GM12878 (cell line): ENCODE data around the gene GUK1. TPM values are rescaled to one million over a fixed set of nuclear protein-coding genes. Genes with fewer than 3 reads are reported as not detected.
A peak's percentile ranks its signal among the peaks of the same experiment; 100 is the strongest.

Experiments
- ATAC-seq: fragments of 200-7000 bp; cut with Tn5 transposase; 3 replicates; pipeline ENCODE4 v1.9.1; 2020; ENCODE audit warnings: mild to moderate bottlenecking, moderate library complexity
- BruUV-seq: library from RNA; stranded (reverse); fragments of 400-500 nt; replicated peaks from 2 replicates; lab custom pipeline; 2021; lab: Mats Ljungman, UMichigan
- CTCF ChIA-PET: fragments of 300-600 bp; sonication (Branson Sonifier 250); formaldehyde crosslinking; extraction: SDS; loops from one replicate; lab custom pipeline; 2021; ENCODE audit warnings: inconsistent platforms; lab: Yijun Ruan, JAX
- POLR2A ChIA-PET: fragments of 350-600 bp; formaldehyde crosslinking; extraction: SDS; loops from one replicate; lab custom pipeline; 2021; ENCODE audit warnings: inconsistent platforms; lab: Charles Lee
- RAD21 ChIA-PET: fragments of 300-600 bp; sonication (Branson Sonifier 250); formaldehyde crosslinking; loops from one replicate; lab custom pipeline; 2023; ENCODE audit warnings: antibody characterized with exemption; ENCODE audit not compliant: unreplicated experiment; lab: Charles Lee
- SMC1A ChIA-PET: fragments of 300-600 bp; sonication (Branson Sonifier 250); formaldehyde crosslinking; loops from one replicate; lab custom pipeline; 2023; ENCODE audit not compliant: unreplicated experiment, uncharacterized antibody; lab: Charles Lee
- DNase-seq: peaks from one replicate; pipeline ENCODE4 v3.0.0-alpha.2; 2011; ENCODE audit warnings: low read depth, low spot score
- FAIRE-seq: peaks from 3 replicates; lab custom pipeline; 2011; peaks lifted over from hg19 to GRCh38; lab: Jason Lieb, UNC
- H2AFZ ChIP-seq: 2 replicates; pipeline ENCODE4 v1.6.0; 2011; ENCODE audit warnings: low read depth, low read length, control low read depth; ENCODE audit not compliant: control insufficient read depth
- H3K27ac ChIP-seq: 2 replicates; pipeline ENCODE4 v1.5.1; 2011; ENCODE audit warnings: control low read depth; ENCODE audit not compliant: control insufficient read depth, insufficient read depth
- H3K27me3 ChIP-seq, 2 experiments: replicated peaks in 1 of 2; 2 replicates each; pipeline versions ENCODE4 v1.6.0 to v1.6.1; 2011; ENCODE audit warnings: low read length in 1 of 2; ENCODE audit not compliant: control insufficient read depth in 2 of 2, insufficient read depth in 2 of 2
- H3K36me3 ChIP-seq, 2 experiments: 2 replicates each; pipeline ENCODE4 v1.5.1; 2011; ENCODE audit warnings: low read length in 1 of 2; ENCODE audit not compliant: control insufficient read depth in 2 of 2, insufficient read depth in 2 of 2
- H3K4me1 ChIP-seq: 2 replicates; pipeline ENCODE4 v1.6.1; 2011; ENCODE audit warnings: mild to moderate bottlenecking, low read length, moderate library complexity, mixed read lengths; ENCODE audit not compliant: control insufficient read depth, insufficient read depth
- H3K4me2 ChIP-seq: 2 replicates; pipeline ENCODE4 v1.6.0; 2011; ENCODE audit warnings: control low read depth; ENCODE audit not compliant: control insufficient read depth, insufficient read depth
- H3K4me3 ChIP-seq: fragments of 200-600 bp; sonication (generic); 2 replicates; pipeline ENCODE4 v1.5.1; 2016
- H3K79me2 ChIP-seq: 2 replicates; pipeline ENCODE4 v1.6.0; 2011; ENCODE audit warnings: low read length; ENCODE audit not compliant: control insufficient read depth, insufficient read depth
- H3K9ac ChIP-seq: 2 replicates; pipeline ENCODE4 v1.8.0; 2011; ENCODE audit warnings: low read length, control low read depth, mixed read lengths; ENCODE audit not compliant: control insufficient read depth, insufficient read depth
- H3K9me3 ChIP-seq: replicated peaks from 3 replicates; pipeline ENCODE4 v1.5.1; 2011; ENCODE audit warnings: mild to moderate bottlenecking, low read length; ENCODE audit not compliant: control insufficient read depth, insufficient read depth
- H4K20me1 ChIP-seq: 2 replicates; pipeline ENCODE4 v1.6.0; 2011; ENCODE audit not compliant: control insufficient read depth, insufficient read depth
- ATF3 ChIP-seq: IDR thresholded peaks from 2 replicates; pipeline ENCODE4 v1.6.1; 2011; ENCODE audit warnings: low read depth, mild to moderate bottlenecking, low read length, moderate library complexity, borderline replicate concordance; ENCODE audit errors: extremely low read depth
- HDGF ChIP-seq: fragments of 450-650 bp; IDR thresholded peaks from 2 replicates; pipeline ENCODE4 v1.6.1; 2016; ENCODE audit warnings: antibody characterized with exemption
- IRF4 ChIP-seq: IDR thresholded peaks from 2 replicates; pipeline ENCODE4 v1.6.1; 2011; ENCODE audit warnings: low read depth, low read length
- NBN ChIP-seq: fragments of 450-650 bp; IDR thresholded peaks from 2 replicates; pipeline ENCODE4 v1.6.1; 2016
- POLR2A ChIP-seq: IDR thresholded peaks from 2 replicates; pipeline ENCODE4 v1.6.1; 2011; ENCODE audit warnings: low read depth, mild to moderate bottlenecking, low read length
- WRNIP1 ChIP-seq: IDR thresholded peaks from 2 replicates; pipeline ENCODE4 v1.6.1; 2011; ENCODE audit warnings: low read depth, low read length, improper control_type of control experiment, borderline replicate concordance
- WGBS: methylation state at CpG from one replicate; pipeline ENCODE4 v1.1.6; 2016; ENCODE audit warnings: low lambda C conversion rate; ENCODE audit not compliant: insufficient replicate concordance, insufficient coverage; ENCODE audit errors: missing lambda C conversion rate; 5-methylcytosine and 5-hydroxymethylcytosine counted together
- in situ Hi-C: fragments of 300-500 bp; cut with MboI; formaldehyde crosslinking; loops from 9 replicates; pipeline ENCODE4 v1.14.3; 2018; ENCODE audit warnings: mixed read lengths
- intact Hi-C: fragments of 100-400 bp; cut with micrococcal nuclease; formaldehyde crosslinking; loops from one replicate; pipeline ENCODE4 v1.14.2; 2022; ENCODE audit not compliant: unreplicated experiment
- polyA plus RNA-seq, 11 experiments: library from polyadenylated mRNA; depleted of rRNA in 4 of 11; unstranded in 6 of 11; stranded (reverse) in 5 of 11; fragments of >200 nt; fragmentation: Nextera tagmentation in 4 of 11; fragmentation: Illumina TruSeq in 1 of 11; extraction: Ambion mirVana in 4 of 11; extraction: Trizol in 1 of 11; gene quantifications; 1 replicate in 1 of 11; 2 replicates in 10 of 11; pipeline versions ENCODE4 v1.2.1 to v1.2.3, GENCODE V29; 2011 to 2016; ENCODE audit warnings: inconsistent platforms in 2 of 11, missing spikeins in 2 of 11, low read depth in 1 of 11
- total RNA-seq, 4 experiments: library from RNA; depleted of rRNA in 3 of 4; stranded (reverse); fragments of >200 nt in 3 of 4; fragmentation: Illumina TruSeq in 1 of 4; extraction: Trizol in 1 of 4; gene quantifications; 2 replicates each; pipeline versions ENCODE4 v1.2.1 to v1.2.3, GENCODE V29; 2013 to 2021

The GUK1 gene
- total and polyA plus RNA-seq, 10 of the 15 experiments (the other 5 are each of a cell fraction or from before 2014, with no cell fraction given) = 6.3 to 357 (median 203) TPM

- ChIA-PET SMC1A (no interaction called here), POLR2A (interaction anchor here (0.5 kb wide), 1 partner anchor 9 kb away, joined by 3 read pairs; no protein-coding TSS in a partner anchor), CTCF (interaction anchor here (0.6 to 1.4 kb wide), 3 partner anchors 14 to 401 kb away, joined by 3 to 9 read pairs (median 3); no protein-coding TSS in a partner anchor), RAD21 (no interaction called here)
- H3K4me1 ChIP-seq = peaks cover 12% of the 10 kb centered on the region
- H2AFZ ChIP-seq = no peak overlapping the region
- H3K4me2 ChIP-seq = 0 out of 2 replicates have a peak overlapping the region, but pooled peaks have one; percentile 27
- no peak for FAIRE-seq
- H3K79me2 ChIP-seq = peaks cover 56% of the 10 kb centered on the region
- no TSS peak for BruUV-seq
- H3K27ac ChIP-seq = no peak overlapping the region
- no peak for DNase-seq
- in situ Hi-C loops (no loop called here), intact Hi-C loops (no loop called here)
- no peaks in the 10 kb centered on the region for H3K9me3 ChIP-seq
- no peaks in the 10 kb centered on the region for H3K27me3 ChIP-seq
- no peak overlapping the region for H3K4me3 ChIP-seq
- WGBS = 77% methylated on average over 16 of the region's 16 CpGs
- TF ChIP-seq WRNIP1 = no peak
- 0 out of 2 replicates have a peak, but pooled peaks have one; percentile 2 for TF ChIP-seq HDGF
- no peak overlapping the region for H3K9ac ChIP-seq
- H4K20me1 ChIP-seq = peaks cover 6% of the 10 kb centered on the region; the same call in 1 of the 2 replicates
- no peak for ATAC-seq
- H3K36me3 ChIP-seq = peaks cover 8 to 16% of the 10 kb centered on the region in 2 experiments; a peak in 3 of 4 replicates
Observed at GRCh38 chr1:228144193-228144992, 4.3 kb downstream of the GUK1 start.

- no peak overlapping the region for H3K4me3 ChIP-seq
- peaks cover 8 to 16% of the 10 kb centered on the region in 2 experiments; a peak in 3 of 4 replicates for H3K36me3 ChIP-seq
- H3K9ac ChIP-seq = no peak overlapping the region
- intact Hi-C loops = no loop called here
- peaks cover 12% of the 10 kb centered on the region for H3K4me1 ChIP-seq
- SMC1A ChIA-PET = no interaction called here
- RAD21 ChIA-PET = no interaction called here
- H3K9me3 ChIP-seq = no peaks in the 10 kb centered on the region
- H4K20me1 ChIP-seq = peaks cover 6% of the 10 kb centered on the region; the same call in 1 of the 2 replicates
- peaks cover 56% of the 10 kb centered on the region for H3K79me2 ChIP-seq
- WGBS = 88% methylated on average over 8 of the region's 8 CpGs
- CTCF ChIA-PET = no interaction called here
- H3K4me2 ChIP-seq = no peak overlapping the region
- FAIRE-seq (no peak), DNase-seq (no peak), ATAC-seq (no peak)
- H3K27ac ChIP-seq = no peak overlapping the region
- POLR2A ChIA-PET = no interaction called here
- H2AFZ ChIP-seq = no peak overlapping the region
- H3K27me3 ChIP-seq = no peaks in the 10 kb centered on the region
- no TSS peak for BruUV-seq
- in situ Hi-C loops = no loop called here
- TF ChIP-seq POLR2A = 0 out of 2 replicates have a peak, but pooled peaks have one; percentile 1
- TF ChIP-seq ATF3 = no peak
- TF ChIP-seq NBN = no peak
- TF ChIP-seq IRF4 = no peak
- TF ChIP-seq, all 136 proteins: peak for 1
Observed at GRCh38 chr1:228144993-228145343, 4.9 kb downstream of the GUK1 start.
